ENCODE measurements around the gene TMEM245. TPM values are rescaled to one million over a fixed set of nuclear protein-coding genes. Genes with fewer than 3 reads are reported as not detected.

TMEM245 gene
- total RNA-seq, 1 donor from 2014 or later, result 57.1 TPM

- no peak for TF ChIP-seq CTCF (conservative IDR thresholded peaks at IDR 0.05; ENCODE audit: low read depth, low read length)
- no peak overlapping the region for H3K4me3 ChIP-seq (ENCODE audit: low read depth, low read length)
- no peak for DNase-seq (ENCODE audit: low read depth)
These were observed 114.1 kb downstream of the TMEM245 start for GRCh38 chr9:109005678-109006077.

- no peak overlapping the region for H3K4me3 ChIP-seq (ENCODE audit: low read depth, low read length)
- DNase-seq (ENCODE audit: low read depth), result no peak
- no peak for TF ChIP-seq CTCF (conservative IDR thresholded peaks at IDR 0.05; ENCODE audit: low read depth, low read length)
These were observed 116.6 kb downstream of the TMEM245 start for GRCh38 chr9:109003116-109003515.

GRCh38 chr9:109002141-109002540, 117.6 kb downstream of the TMEM245 start:
- H3K4me3 ChIP-seq (ENCODE audit: low read depth, low read length), result no peak overlapping the region
- no peak for DNase-seq (ENCODE audit: low read depth)
- TF ChIP-seq CTCF (conservative IDR thresholded peaks at IDR 0.05; ENCODE audit: low read depth, low read length), result no peak

GRCh38 chr9:109001275-109001676, 118.5 kb downstream of the TMEM245 start:
- H3K4me3 ChIP-seq (ENCODE audit: low read depth, low read length), result no peak overlapping the region
- TF ChIP-seq CTCF (conservative IDR thresholded peaks at IDR 0.05; ENCODE audit: low read depth, low read length), result no peak
- peak; percentile 80 for DNase-seq (ENCODE audit: low read depth)

GRCh38 chr9:108997112-108997511, 122.6 kb downstream of the TMEM245 start:
- TF ChIP-seq CTCF (conservative IDR thresholded peaks at IDR 0.05; ENCODE audit: low read depth, low read length), result no peak
- no peak for DNase-seq (ENCODE audit: low read depth)
- H3K4me3 ChIP-seq (ENCODE audit: low read depth, low read length), result no peak overlapping the region

- no peak for DNase-seq (ENCODE audit: low read depth)
- no peak for TF ChIP-seq CTCF (conservative IDR thresholded peaks at IDR 0.05; ENCODE audit: low read depth, low read length)
- no peak overlapping the region for H3K4me3 ChIP-seq (ENCODE audit: low read depth, low read length)
These were observed 123.1 kb downstream of the TMEM245 start for GRCh38 chr9:108996643-108997042.

GRCh38 chr9:108994695-108995094, 125.1 kb downstream of the TMEM245 start:
- DNase-seq (ENCODE audit: low read depth), result peak; percentile 55
- no peak overlapping the region for H3K4me3 ChIP-seq (ENCODE audit: low read depth, low read length)
- TF ChIP-seq CTCF (conservative IDR thresholded peaks at IDR 0.05; ENCODE audit: low read depth, low read length), result no peak
